Dendritic cell treated with granulocyte-macrophage colony-stimulating factor and Interleukin-4, amounts not matched to agents 40 ng/mL and 50 ng/mL, for 4 days (primary cell): ENCODE results near the gene ZNF669.

Source experiments
- H3K27ac Mint-ChIP-seq: one replicate; pipeline ENCODE4 v1.8.0; 2022; ENCODE audit warnings: mild to moderate bottlenecking, mixed read lengths
- H3K27me3 Mint-ChIP-seq: one replicate; pipeline ENCODE4 v1.8.0; 2022; ENCODE audit warnings: mild to moderate bottlenecking, mixed read lengths
- H3K36me3 Mint-ChIP-seq: one replicate; pipeline ENCODE4 v1.8.0; 2022; ENCODE audit warnings: low read depth, mixed read lengths
- H3K4me1 Mint-ChIP-seq: one replicate; pipeline ENCODE4 v1.8.0; 2022; ENCODE audit warnings: low read depth, mixed read lengths
- H3K4me3 Mint-ChIP-seq: one replicate; pipeline ENCODE4 v1.8.0; 2022; ENCODE audit warnings: mild to moderate bottlenecking, moderate library complexity, mixed read lengths
- H3K9me3 Mint-ChIP-seq: one replicate; pipeline ENCODE4 v1.8.0; 2022; ENCODE audit warnings: mixed read lengths
- intact Hi-C: fragments of 100-400 bp; cut with micrococcal nuclease; formaldehyde crosslinking; loops from one replicate; pipeline ENCODE4 v1.15.0; 2022

The ZNF669 gene

DNA sequence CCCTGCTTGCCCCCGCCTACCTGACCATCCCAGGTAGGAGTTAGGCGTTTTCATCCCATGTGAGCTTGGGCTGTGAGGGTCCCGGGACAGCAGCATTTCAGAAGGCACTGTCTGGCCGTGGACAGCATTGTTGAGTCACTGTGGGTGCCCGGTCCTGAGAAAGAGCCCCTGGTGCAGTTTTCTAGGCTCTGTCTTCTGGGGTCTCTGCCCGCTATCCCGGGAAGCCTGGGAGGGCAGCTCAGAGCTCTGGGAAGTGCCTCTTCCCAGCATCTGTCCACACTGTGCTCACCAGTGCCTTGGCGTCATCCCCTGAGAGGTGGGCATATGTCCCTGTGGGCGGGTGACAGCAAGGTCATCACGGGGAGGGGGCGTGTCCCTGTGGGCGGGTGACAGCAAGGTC lies 11.4 kb upstream of the ZNF669 start:
- intact Hi-C loops = no loop called here
- H3K9me3 Mint-ChIP-seq = no peaks in the 10 kb centered on the region
- H3K4me3 Mint-ChIP-seq = no peak overlapping the region
- H3K27ac Mint-ChIP-seq = no peak overlapping the region
- H3K27me3 Mint-ChIP-seq = peaks cover 40% of the 10 kb centered on the region
- peaks cover 17% of the 10 kb centered on the region for H3K4me1 Mint-ChIP-seq
- no peaks in the 10 kb centered on the region for H3K36me3 Mint-ChIP-seq

- intact Hi-C loops = no loop called here
Measured at GRCh38 chr1:247115141-247115510, 11.0 kb upstream of the ZNF669 start.

GRCh38 chr1:247114351-247115140 lies 10.4 kb upstream of the ZNF669 start:
- intact Hi-C loops = no loop called here
- Mint-ChIP-seq H3K36me3 (no peaks in the 10 kb centered on the region), H3K27ac (no peak overlapping the region), H3K4me3 (no peak overlapping the region), H3K9me3 (no peaks in the 10 kb centered on the region), H3K4me1 (peaks cover 19% of the 10 kb centered on the region), H3K27me3 (peaks cover 50% of the 10 kb centered on the region)

More at GRCh38 chr1:247115141-247115510, 11.0 kb upstream of the ZNF669 start:
- Mint-ChIP-seq H3K4me1 (peaks cover 19% of the 10 kb centered on the region), H3K27ac (no peak overlapping the region), H3K27me3 (peaks cover 44% of the 10 kb centered on the region), H3K9me3 (no peaks in the 10 kb centered on the region), H3K4me3 (no peak overlapping the region), H3K36me3 (no peaks in the 10 kb centered on the region)

GRCh38 chr1:247113733-247114271 lies 9.6 kb upstream of the ZNF669 start:
- peaks cover 57% of the 10 kb centered on the region for H3K27me3 Mint-ChIP-seq

DNA sequence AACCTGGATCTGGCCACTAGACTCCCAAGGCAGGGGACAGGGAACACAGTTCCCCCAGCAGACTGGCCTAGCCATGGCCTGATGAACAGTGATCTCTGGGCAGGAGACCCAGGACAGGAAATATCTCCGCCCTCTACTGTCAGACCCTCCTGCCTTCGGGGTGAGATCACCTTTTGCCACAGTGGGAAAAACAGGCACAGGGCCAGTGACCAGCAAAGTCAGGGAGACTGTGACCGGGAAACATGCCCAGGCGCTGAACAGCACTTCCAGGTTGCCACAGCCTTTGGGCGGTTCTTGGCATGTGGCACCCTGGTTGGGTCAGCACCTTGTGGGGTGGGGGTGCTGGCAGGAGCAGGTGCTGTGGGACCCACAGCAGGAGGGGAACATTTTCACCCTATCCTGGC lies 8.9 kb upstream of the ZNF669 start:
- Mint-ChIP-seq H3K36me3 (no peaks in the 10 kb centered on the region), H3K27ac (no peak overlapping the region), H3K4me3 (no peak overlapping the region), H3K27me3 (peaks cover 64% of the 10 kb centered on the region), H3K9me3 (no peaks in the 10 kb centered on the region), H3K4me1 (peaks cover 19% of the 10 kb centered on the region)
- intact Hi-C loops = no loop called here

More at GRCh38 chr1:247113733-247114271, 9.6 kb upstream of the ZNF669 start:
- Mint-ChIP-seq H3K36me3 (no peaks in the 10 kb centered on the region), H3K4me1 (peaks cover 19% of the 10 kb centered on the region), H3K9me3 (no peaks in the 10 kb centered on the region), H3K27ac (no peak overlapping the region), H3K4me3 (no peak overlapping the region)
- intact Hi-C loops = no loop called here

DNA sequence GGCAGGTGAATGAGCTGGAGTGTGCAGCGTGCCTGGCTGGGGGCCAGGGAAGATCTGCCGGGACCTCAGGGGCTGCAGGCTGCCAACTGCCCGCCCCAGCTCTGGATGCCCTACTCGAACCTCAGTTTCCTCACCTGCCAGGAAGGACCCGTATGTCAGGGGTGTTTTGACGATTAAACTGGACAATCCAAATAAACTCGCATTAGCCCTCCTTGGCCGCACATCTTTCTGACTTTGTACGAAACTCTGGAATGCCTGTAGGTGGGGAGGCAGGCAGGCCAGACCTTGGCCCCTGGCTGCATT lies 8.3 kb upstream of the ZNF669 start:
- no peaks in the 10 kb centered on the region for H3K36me3 Mint-ChIP-seq
- peaks cover 70% of the 10 kb centered on the region for H3K27me3 Mint-ChIP-seq
- intact Hi-C loops = no loop called here
- H3K4me3 Mint-ChIP-seq = peak overlapping the region; percentile 34
- peaks cover 19% of the 10 kb centered on the region for H3K4me1 Mint-ChIP-seq
- H3K27ac Mint-ChIP-seq = no peak overlapping the region
- H3K9me3 Mint-ChIP-seq = no peaks in the 10 kb centered on the region

- Mint-ChIP-seq H3K27ac (peak overlapping the region; percentile 87), H3K36me3 (no peaks in the 10 kb centered on the region), H3K27me3 (peaks cover 74% of the 10 kb centered on the region), H3K4me3 (peak overlapping the region; percentile 78), H3K4me1 (peaks cover 19% of the 10 kb centered on the region), H3K9me3 (no peaks in the 10 kb centered on the region)
- intact Hi-C loops = no loop called here
Measured at GRCh38 chr1:247111700-247112478, 7.7 kb upstream of the ZNF669 start.

- H3K4me3 Mint-ChIP-seq = peak overlapping the region; percentile 78
- intact Hi-C loops = no loop called here
- H3K27ac Mint-ChIP-seq = peak overlapping the region; percentile 57
Measured at GRCh38 chr1:247111259-247111699, 7.1 kb upstream of the ZNF669 start.

DNA sequence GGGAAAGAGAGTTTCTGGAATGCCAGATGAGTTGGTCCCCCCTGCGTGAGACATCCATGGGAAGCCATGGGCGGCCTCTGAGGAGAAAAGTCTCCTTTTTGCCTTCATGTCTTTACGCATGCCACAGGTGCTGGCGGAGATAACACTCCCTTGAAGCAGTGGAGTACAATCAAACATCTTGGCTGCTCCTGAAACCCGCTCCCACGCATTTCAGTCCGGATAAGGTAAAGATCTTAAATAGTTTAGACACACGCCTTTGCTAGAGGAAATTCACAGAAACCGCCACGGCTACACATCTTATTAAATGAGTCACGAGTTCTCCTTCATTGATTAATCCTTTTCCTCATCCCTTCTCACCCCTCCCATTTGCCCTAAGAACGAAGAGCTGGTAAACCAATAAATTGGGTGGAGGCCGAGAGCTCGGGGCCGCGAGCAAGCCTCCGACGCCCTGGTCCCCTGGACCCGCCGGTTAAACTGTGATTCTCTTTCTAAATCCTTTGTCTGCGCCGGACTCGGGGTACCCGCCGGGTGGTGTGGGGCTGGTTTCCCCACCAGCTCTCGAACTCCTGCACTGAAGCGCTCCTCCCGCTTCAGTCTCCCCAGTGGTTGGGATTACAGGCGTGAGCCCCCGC lies 6.6 kb upstream of the ZNF669 start:
- H3K4me3 Mint-ChIP-seq = peak overlapping the region; percentile 65
- H3K27me3 Mint-ChIP-seq = peaks cover 81% of the 10 kb centered on the region
- intact Hi-C loops = no loop called here

More at GRCh38 chr1:247111259-247111699, 7.1 kb upstream of the ZNF669 start:
- Mint-ChIP-seq H3K4me1 (peaks cover 19% of the 10 kb centered on the region), H3K36me3 (no peaks in the 10 kb centered on the region), H3K27me3 (peaks cover 77% of the 10 kb centered on the region), H3K9me3 (no peaks in the 10 kb centered on the region)

DNA sequence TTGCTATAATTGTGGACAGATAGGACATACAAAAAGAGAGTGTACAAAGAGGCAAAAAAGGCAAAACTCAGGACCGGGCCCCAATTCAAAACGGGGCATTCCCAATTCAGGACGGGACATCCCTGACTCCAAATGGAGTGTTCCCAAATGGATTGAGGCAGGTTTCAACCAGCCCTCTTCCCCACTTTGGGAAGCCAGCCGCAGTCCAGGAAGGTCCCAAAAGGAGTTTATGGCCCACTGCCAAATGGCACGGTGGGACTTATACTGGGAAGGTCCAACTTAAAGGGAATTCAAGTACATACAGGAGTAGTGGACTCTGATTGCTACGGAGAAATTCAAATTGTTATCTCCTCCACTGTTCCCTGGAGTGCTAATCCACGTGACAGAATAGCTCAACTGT lies 3.5 kb upstream of the ZNF669 start:
- intact Hi-C loops = loop anchor here (10.0 kb wide), 1 partner anchor 107 kb away; no protein-coding TSS in a partner anchor
- Mint-ChIP-seq H3K27ac (no peak overlapping the region), H3K27me3 (peaks cover 62% of the 10 kb centered on the region), H3K9me3 (peaks cover 14% of the 10 kb centered on the region), H3K4me3 (no peak overlapping the region), H3K4me1 (peaks cover 12% of the 10 kb centered on the region), H3K36me3 (peaks cover 22% of the 10 kb centered on the region)

More for the DNA sequence above, 6.6 kb upstream of the ZNF669 start:
- Mint-ChIP-seq H3K36me3 (no peaks in the 10 kb centered on the region), H3K27ac (peak overlapping the region; percentile 57), H3K9me3 (no peaks in the 10 kb centered on the region), H3K4me1 (peaks cover 19% of the 10 kb centered on the region)

GRCh38 chr1:247105966-247106365 lies 1.8 kb upstream of the ZNF669 start:
- intact Hi-C loops = loop anchor here (10.0 kb wide), 1 partner anchor 109 kb away; no protein-coding TSS in a partner anchor
- Mint-ChIP-seq H3K4me1 (peaks cover 6% of the 10 kb centered on the region), H3K9me3 (peaks cover 30% of the 10 kb centered on the region), H3K36me3 (peaks cover 39% of the 10 kb centered on the region), H3K27ac (no peak overlapping the region), H3K27me3 (peaks cover 51% of the 10 kb centered on the region), H3K4me3 (no peak overlapping the region)

DNA sequence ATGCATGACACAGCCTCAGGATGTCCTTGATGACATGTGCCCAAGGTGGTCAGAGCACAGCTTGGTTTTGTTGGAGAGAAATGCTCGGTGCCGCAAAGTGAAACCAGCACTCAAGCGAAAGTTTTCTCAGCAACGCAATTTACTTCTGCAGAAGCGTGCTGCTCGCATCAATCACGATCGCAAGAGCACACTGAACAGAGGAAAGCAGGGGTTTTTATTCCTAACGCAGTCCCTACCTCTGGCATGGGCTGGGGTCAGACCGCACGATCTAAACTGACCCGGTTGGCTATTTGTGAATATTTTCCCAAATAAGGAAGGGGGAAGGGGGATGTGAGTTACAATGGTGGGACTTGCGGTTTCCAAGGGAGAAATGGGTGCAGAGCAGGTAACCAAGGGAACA lies 809 bp upstream of the ZNF669 start:
- Mint-ChIP-seq H3K36me3 (peaks cover 49% of the 10 kb centered on the region), H3K4me3 (no peak overlapping the region), H3K9me3 (peaks cover 39% of the 10 kb centered on the region), H3K27me3 (peaks cover 41% of the 10 kb centered on the region), H3K4me1 (no peaks in the 10 kb centered on the region), H3K27ac (no peak overlapping the region)
- intact Hi-C loops = loop anchor here (10.0 kb wide), 1 partner anchor 110 kb away; no protein-coding TSS in a partner anchor

GRCh38 chr1:247102381-247102780 lies 1.8 kb downstream of the ZNF669 start:
- H3K4me3 Mint-ChIP-seq = no peak overlapping the region
- H3K36me3 Mint-ChIP-seq = peaks cover 71% of the 10 kb centered on the region
- no peak overlapping the region for H3K27ac Mint-ChIP-seq
- intact Hi-C loops = loop anchor here (10.0 kb wide), 1 partner anchor 112 kb away; no protein-coding TSS in a partner anchor
- no peaks in the 10 kb centered on the region for H3K4me1 Mint-ChIP-seq
- H3K9me3 Mint-ChIP-seq = peaks cover 47% of the 10 kb centered on the region
- peaks cover 16% of the 10 kb centered on the region for H3K27me3 Mint-ChIP-seq
